ENCODE data around the gene HES6. TPM values are rescaled to one million over a fixed set of nuclear protein-coding genes. Genes with fewer than 3 reads are reported as not detected.

The HES6 gene
- total and polyA plus RNA-seq, 2 experiments from 2014 or later: 38.8 to 76.3 TPM

DNA sequence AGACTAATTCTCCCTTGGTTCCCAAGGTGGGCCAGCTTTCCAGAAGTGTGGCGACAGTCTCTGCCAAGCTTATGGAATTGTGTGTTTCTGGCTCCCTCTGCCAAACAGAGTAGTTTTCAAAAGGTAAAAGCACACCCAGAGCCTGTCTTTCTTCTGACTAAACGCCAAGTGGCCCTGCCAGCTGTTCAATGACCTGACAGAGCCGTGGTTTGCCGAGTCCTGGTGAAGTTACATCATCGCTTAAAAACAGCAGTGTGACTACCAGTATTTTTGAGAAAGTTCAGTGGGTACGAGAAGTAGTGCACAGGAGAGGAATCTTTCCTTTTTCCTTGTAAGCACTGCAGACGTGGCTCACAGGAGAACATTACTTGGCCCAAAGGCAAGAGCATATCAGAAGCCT lies 46.7 kb upstream of the HES6 start (continued):
- TF ChIP-seq ZNF462 (CRISPR knock-in tag; IDR thresholded peaks at IDR 0.05): no peak

DNA sequence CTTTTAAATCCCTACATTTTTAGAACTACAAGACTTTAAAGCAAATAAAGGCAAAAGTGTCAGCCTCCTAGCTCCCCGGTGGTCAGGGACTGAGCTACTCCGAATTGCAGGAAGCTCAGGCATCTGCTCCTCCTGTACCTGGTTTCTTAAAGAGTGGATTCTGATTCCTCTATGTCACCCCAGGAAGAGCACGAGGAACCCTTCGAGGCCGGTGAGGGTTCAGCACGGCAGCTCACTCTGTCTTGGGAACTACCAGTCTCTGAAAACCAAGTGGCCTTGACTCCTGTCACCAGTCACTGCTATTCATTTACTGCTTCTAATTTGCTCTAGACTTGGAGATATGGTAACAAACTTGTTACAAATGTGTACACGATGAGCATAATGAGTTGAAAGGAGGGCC lies 46.3 kb upstream of the HES6 start:
- peaks cover 16% of the 10 kb centered on the region for H3K79me2 ChIP-seq (replicated peaks; ENCODE audit: insufficient read depth)
- H3K4me1 ChIP-seq (ENCODE audit: insufficient read depth): peaks cover 26% of the 10 kb centered on the region
- Mint-ChIP-seq H3K27me3 (ENCODE audit: insufficient read depth, low read depth, poor library complexity) (peaks cover 20% of the 10 kb centered on the region), H3K4me1 (peaks cover 44% of the 10 kb centered on the region), H3K9me3 (no peaks in the 10 kb centered on the region), H3K4me3 (0 out of 3 replicates have a peak overlapping the region, but pooled peaks have one; percentile 17), H3K36me3 (ENCODE audit: low read depth) (no peaks in the 10 kb centered on the region; the same call in 2 of the 3 replicates), H3K27ac (no peak overlapping the region)
- H2AFZ ChIP-seq: no peak overlapping the region
- no peaks in the 10 kb centered on the region for H3K9me2 ChIP-seq (ENCODE audit: insufficient read depth)
- TF ChIP-seq NANOG (IDR thresholded peaks at IDR 0.05; ENCODE audit: borderline replicate concordance): no peak
- TF ChIP-seq, protein P1, sequence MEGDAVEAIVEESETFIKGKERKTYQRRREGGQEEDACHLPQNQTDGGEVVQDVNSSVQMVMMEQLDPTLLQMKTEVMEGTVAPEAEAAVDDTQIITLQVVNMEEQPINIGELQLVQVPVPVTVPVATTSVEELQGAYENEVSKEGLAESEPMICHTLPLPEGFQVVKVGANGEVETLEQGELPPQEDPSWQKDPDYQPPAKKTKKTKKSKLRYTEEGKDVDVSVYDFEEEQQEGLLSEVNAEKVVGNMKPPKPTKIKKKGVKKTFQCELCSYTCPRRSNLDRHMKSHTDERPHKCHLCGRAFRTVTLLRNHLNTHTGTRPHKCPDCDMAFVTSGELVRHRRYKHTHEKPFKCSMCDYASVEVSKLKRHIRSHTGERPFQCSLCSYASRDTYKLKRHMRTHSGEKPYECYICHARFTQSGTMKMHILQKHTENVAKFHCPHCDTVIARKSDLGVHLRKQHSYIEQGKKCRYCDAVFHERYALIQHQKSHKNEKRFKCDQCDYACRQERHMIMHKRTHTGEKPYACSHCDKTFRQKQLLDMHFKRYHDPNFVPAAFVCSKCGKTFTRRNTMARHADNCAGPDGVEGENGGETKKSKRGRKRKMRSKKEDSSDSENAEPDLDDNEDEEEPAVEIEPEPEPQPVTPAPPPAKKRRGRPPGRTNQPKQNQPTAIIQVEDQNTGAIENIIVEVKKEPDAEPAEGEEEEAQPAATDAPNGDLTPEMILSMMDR (conservative IDR thresholded peaks at IDR 0.05; ENCODE audit: low read depth in 2 of 2): no peak
- TF ChIP-seq CREB1 (CRISPR knock-in tag; IDR thresholded peaks at IDR 0.05; ENCODE audit: low read depth): no peak
- no peak for TF ChIP-seq JUNB (IDR thresholded peaks at IDR 0.05; ENCODE audit: unreplicated experiment)
- TF ChIP-seq STAT1 (IDR thresholded peaks at IDR 0.05; ENCODE audit: unreplicated experiment): no peak
- H3F3A ChIP-seq (replicated peaks; ENCODE audit: low read depth): peaks cover 4% of the 10 kb centered on the region; the same call in 1 of the 2 replicates
- ATAC-seq: no peak
- no peak overlapping the region for H3K4me3 ChIP-seq
- no peak overlapping the region for H3K4me2 ChIP-seq
- H3K27me3 ChIP-seq (ENCODE audit: insufficient read depth): peaks cover 6% of the 10 kb centered on the region; the same call in 1 of the 2 replicates
- H3K36me3 ChIP-seq (ENCODE audit: insufficient read depth): no peaks in the 10 kb centered on the region
- DNase-seq (ENCODE audit: low spot score): no peak
- peaks cover 15% of the 10 kb centered on the region for H4K20me1 ChIP-seq (replicated peaks; ENCODE audit: insufficient read depth)
- H3K27ac ChIP-seq (ENCODE audit: low read depth): no peak overlapping the region

Data from GM23338 (cell line).